ENCODE data around the gene VCPKMT. TPM values are rescaled to one million over a fixed set of nuclear protein-coding genes. Genes with fewer than 3 reads are reported as not detected.

Gene VCPKMT
- polyA plus RNA-seq, 2 of the 4 experiments (the other 2 are of a cell fraction): 8.0 to 12.2 TPM

DNA sequence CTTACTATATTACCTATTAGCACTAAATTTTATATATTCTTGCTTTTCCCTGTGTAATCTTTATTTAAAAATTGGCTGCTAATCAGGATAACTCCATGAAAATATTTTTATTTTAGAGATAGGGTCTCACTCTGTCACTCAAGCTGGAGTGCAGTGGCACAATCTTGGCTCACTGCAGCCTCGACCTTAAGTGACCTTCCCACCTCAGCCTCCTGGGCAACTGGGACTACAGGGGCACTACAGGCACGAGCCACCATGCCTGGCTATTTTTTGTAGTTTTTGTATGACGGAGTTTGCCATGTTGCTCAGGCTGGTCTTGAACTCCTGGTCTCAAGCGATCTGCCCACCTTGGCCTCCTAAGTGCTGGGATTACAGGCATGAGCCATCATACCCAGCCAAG is 32.4 kb upstream of the VCPKMT start:
- H3K9me3 ChIP-seq: no peaks in the 10 kb centered on the region
- ChIA-PET POLR2A (no interaction called here), CTCF (interaction anchor here (0.6 kb wide), 1 partner anchor 36 kb away, joined by 3 read pairs; no protein-coding TSS in a partner anchor)
- no peak overlapping the region for H3K4me2 ChIP-seq
- no peak for FAIRE-seq
- DNase-seq (ENCODE audit: low read depth in 1 of 2, low spot score in 1 of 2): no peak
- WGBS (ENCODE audit: missing lambda C conversion rate): 74% methylated on average over 4 of the region's 4 CpGs
- peaks cover 10% of the 10 kb centered on the region for H3K4me1 ChIP-seq
- TF ChIP-seq SMC3 (IDR thresholded peaks at IDR 0.05) (no peak), ZNF302 (CRISPR knock-in tag; IDR thresholded peaks at IDR 0.05) (no peak), SREBF2 (IDR thresholded peaks at IDR 0.05) (no peak), NR3C1 (IDR thresholded peaks at IDR 0.05) (no peak), KDM5A (IDR thresholded peaks at IDR 0.05) (no peak), MAFK (IDR thresholded peaks at IDR 0.05; ENCODE audit: partially characterized antibody) (no peak)
- TF ChIP-seq, protein P1, sequence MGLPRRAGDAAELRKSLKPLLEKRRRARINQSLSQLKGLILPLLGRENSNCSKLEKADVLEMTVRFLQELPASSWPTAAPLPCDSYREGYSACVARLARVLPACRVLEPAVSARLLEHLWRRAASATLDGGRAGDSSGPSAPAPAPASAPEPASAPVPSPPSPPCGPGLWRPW (IDR thresholded peaks at IDR 0.05): no peak
- H3K4me3 ChIP-seq: no peak overlapping the region
- no peak for ATAC-seq
- H3K27ac ChIP-seq: no peak overlapping the region

DNA sequence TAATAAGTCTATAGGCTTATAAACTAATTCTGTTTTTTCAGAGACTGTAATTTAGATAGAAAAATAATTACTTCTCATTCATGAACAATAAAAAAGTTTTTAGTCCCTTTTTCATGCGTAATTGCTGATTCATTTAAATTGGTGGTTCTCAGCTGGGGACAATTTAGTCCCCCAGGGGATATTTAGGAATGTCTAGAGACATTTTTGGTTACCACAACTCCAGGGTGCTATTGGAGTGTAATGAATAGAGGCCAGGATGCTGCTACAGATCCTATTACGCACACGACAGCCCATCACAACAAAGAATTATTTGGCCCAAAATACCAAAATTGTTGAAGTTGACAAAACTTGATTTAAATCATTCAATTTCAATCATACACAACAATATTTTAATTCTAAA is 22.8 kb upstream of the VCPKMT start:
- ATAC-seq (no peak), FAIRE-seq (no peak), DNase-seq (ENCODE audit: low read depth in 1 of 2, low spot score in 1 of 2) (no peak)
- Histone ChIP-seq H3K4me3 (no peak overlapping the region), H3K4me1 (no peaks in the 10 kb centered on the region), H3K9me3 (no peaks in the 10 kb centered on the region), H3K27ac (no peak overlapping the region), H3K4me2 (no peak overlapping the region)
- POLR2A ChIA-PET: no interaction called here
- 90% methylated on average over 3 of the region's 3 CpGs for WGBS (ENCODE audit: missing lambda C conversion rate)
- CTCF ChIA-PET: interaction anchor here (1.0 kb wide), 1 partner anchor 280 kb away, joined by 3 read pairs; no protein-coding TSS in a partner anchor
- no peak for TF ChIP-seq POLR2A (IDR thresholded peaks at IDR 0.05; ENCODE audit: low read length)
- TF ChIP-seq KDM5A (IDR thresholded peaks at IDR 0.05): no peak
- TF ChIP-seq, protein P2, sequence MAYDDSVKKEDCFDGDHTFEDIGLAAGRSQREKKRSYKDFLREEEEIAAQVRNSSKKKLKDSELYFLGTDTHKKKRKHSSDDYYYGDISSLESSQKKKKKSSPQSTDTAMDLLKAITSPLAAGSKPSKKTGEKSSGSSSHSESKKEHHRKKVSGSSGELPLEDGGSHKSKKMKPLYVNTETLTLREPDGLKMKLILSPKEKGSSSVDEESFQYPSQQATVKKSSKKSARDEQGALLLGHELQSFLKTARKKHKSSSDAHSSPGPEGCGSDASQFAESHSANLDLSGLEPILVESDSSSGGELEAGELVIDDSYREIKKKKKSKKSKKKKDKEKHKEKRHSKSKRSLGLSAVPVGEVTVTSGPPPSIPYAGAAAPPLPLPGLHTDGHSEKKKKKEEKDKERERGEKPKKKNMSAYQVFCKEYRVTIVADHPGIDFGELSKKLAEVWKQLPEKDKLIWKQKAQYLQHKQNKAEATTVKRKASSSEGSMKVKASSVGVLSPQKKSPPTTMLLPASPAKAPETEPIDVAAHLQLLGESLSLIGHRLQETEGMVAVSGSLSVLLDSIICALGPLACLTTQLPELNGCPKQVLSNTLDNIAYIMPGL (CRISPR knock-in tag; IDR thresholded peaks at IDR 0.05; ENCODE audit: borderline replicate concordance): no peak
- TF ChIP-seq, protein P3, sequence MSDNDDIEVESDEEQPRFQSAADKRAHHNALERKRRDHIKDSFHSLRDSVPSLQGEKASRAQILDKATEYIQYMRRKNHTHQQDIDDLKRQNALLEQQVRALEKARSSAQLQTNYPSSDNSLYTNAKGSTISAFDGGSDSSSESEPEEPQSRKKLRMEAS (IDR thresholded peaks at IDR 0.05): no peak
- TF ChIP-seq NR3C1 (IDR thresholded peaks at IDR 0.05): no peak
- no peak for TF ChIP-seq FOSL2 (IDR thresholded peaks at IDR 0.05)
- TF ChIP-seq FOSL2 (CRISPR knock-in tag; IDR thresholded peaks at IDR 0.05): no peak
- TF ChIP-seq, protein P4, sequence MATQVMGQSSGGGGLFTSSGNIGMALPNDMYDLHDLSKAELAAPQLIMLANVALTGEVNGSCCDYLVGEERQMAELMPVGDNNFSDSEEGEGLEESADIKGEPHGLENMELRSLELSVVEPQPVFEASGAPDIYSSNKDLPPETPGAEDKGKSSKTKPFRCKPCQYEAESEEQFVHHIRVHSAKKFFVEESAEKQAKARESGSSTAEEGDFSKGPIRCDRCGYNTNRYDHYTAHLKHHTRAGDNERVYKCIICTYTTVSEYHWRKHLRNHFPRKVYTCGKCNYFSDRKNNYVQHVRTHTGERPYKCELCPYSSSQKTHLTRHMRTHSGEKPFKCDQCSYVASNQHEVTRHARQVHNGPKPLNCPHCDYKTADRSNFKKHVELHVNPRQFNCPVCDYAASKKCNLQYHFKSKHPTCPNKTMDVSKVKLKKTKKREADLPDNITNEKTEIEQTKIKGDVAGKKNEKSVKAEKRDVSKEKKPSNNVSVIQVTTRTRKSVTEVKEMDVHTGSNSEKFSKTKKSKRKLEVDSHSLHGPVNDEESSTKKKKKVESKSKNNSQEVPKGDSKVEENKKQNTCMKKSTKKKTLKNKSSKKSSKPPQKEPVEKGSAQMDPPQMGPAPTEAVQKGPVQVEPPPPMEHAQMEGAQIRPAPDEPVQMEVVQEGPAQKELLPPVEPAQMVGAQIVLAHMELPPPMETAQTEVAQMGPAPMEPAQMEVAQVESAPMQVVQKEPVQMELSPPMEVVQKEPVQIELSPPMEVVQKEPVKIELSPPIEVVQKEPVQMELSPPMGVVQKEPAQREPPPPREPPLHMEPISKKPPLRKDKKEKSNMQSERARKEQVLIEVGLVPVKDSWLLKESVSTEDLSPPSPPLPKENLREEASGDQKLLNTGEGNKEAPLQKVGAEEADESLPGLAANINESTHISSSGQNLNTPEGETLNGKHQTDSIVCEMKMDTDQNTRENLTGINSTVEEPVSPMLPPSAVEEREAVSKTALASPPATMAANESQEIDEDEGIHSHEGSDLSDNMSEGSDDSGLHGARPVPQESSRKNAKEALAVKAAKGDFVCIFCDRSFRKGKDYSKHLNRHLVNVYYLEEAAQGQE (IDR thresholded peaks at IDR 0.05): no peak
- no peak for TF ChIP-seq ZFP36 (IDR thresholded peaks at IDR 0.05; ENCODE audit: borderline replicate concordance, partially characterized antibody)
- no peak for TF ChIP-seq KDM1A (IDR thresholded peaks at IDR 0.05; ENCODE audit: low read depth)
- TF ChIP-seq HEYL (CRISPR knock-in tag; IDR thresholded peaks at IDR 0.05): no peak
- no peak for TF ChIP-seq ESRRA (IDR thresholded peaks at IDR 0.05; ENCODE audit: borderline replicate concordance, low read length)
- TF ChIP-seq, protein P5, sequence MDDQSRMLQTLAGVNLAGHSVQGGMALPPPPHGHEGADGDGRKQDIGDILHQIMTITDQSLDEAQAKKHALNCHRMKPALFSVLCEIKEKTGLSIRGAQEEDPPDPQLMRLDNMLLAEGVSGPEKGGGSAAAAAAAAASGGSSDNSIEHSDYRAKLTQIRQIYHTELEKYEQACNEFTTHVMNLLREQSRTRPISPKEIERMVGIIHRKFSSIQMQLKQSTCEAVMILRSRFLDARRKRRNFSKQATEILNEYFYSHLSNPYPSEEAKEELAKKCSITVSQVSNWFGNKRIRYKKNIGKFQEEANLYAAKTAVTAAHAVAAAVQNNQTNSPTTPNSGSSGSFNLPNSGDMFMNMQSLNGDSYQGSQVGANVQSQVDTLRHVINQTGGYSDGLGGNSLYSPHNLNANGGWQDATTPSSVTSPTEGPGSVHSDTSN (IDR thresholded peaks at IDR 0.05): no peak
- no peak for TF ChIP-seq SREBF2 (IDR thresholded peaks at IDR 0.05)
- TF ChIP-seq POLR2AphosphoS2 (conservative IDR thresholded peaks at IDR 0.05; ENCODE audit: low read length): no peak
- no peak for TF ChIP-seq TFCP2L1 (CRISPR knock-in tag; IDR thresholded peaks at IDR 0.05)
- TF ChIP-seq JUN (IDR thresholded peaks at IDR 0.05): no peak
- TF ChIP-seq MAFK (IDR thresholded peaks at IDR 0.05; ENCODE audit: partially characterized antibody): no peak

All from A549 (cell line).